Transverse colon (tissue), 4 donors: Measurements from ENCODE around the gene CNTN4. TPM values are rescaled to one million over a fixed set of nuclear protein-coding genes. Genes with fewer than 3 reads are reported as not detected.

Source experiments
- DNase-seq: peaks from one replicate; pipeline ENCODE4 v3.0.0-alpha.2; 2019
- H3K27ac ChIP-seq, 4 donors: fragments of 200-600 bp; sonication (generic); 2 replicates each; pipeline ENCODE4 v1.5.1; 2016 to 2018; ENCODE audit warnings: inconsistent platforms in 4 of 4
- H3K27me3 ChIP-seq: fragments of 200-600 bp; sonication (generic); 2 replicates; pipeline ENCODE4 v1.5.1; 2017; ENCODE audit warnings: inconsistent platforms
- H3K36me3 ChIP-seq, 4 donors: fragments of 200-600 bp; sonication (generic); 2 replicates each; pipeline ENCODE4 v1.5.1; 2017 to 2019; ENCODE audit warnings: inconsistent platforms in 4 of 4
- H3K4me1 ChIP-seq, 4 donors: fragments of 200-600 bp; sonication (generic); 2 replicates each; pipeline ENCODE4 v1.5.1; 2017 to 2020; ENCODE audit warnings: inconsistent platforms in 4 of 4
- H3K4me3 ChIP-seq, 4 donors: fragments of 200-600 bp; sonication (generic); 1 replicate in 1 of 4; 2 replicates in 3 of 4; pipeline versions ENCODE4 v1.5.1 to v1.6.1; 2017 to 2019; ENCODE audit warnings: inconsistent platforms in 4 of 4
- H3K9me3 ChIP-seq, 2 donors: fragments of 200-600 bp; sonication (generic); 2 replicates each; pipeline ENCODE4 v1.5.1; 2017 to 2019; ENCODE audit warnings: inconsistent platforms in 2 of 2
- CTCF ChIP-seq, 5 experiments: fragments of 200-600 bp in 3 of 5; fragments of 450-650 bp in 2 of 5; sonication (generic) in 3 of 5; IDR thresholded peaks; 1 replicate in 2 of 5; 2 replicates in 3 of 5; pipeline ENCODE4 v1.5.1; 2016 to 2017; ENCODE audit warnings: antibody characterized with exemption in 5 of 5, inconsistent platforms in 3 of 5, mild to moderate bottlenecking in 2 of 5, moderate library complexity in 1 of 5
- EP300 ChIP-seq: sonication (generic); formaldehyde crosslinking; IDR thresholded peaks from one replicate; pipeline ENCODE4 v1.6.1; 2017; ENCODE audit warnings: antibody characterized with exemption, low read depth
- POLR2A ChIP-seq: fragments of 450-650 bp; IDR thresholded peaks from one replicate; pipeline ENCODE4 v1.6.1; 2016; ENCODE audit warnings: antibody characterized with exemption, mild to moderate bottlenecking, moderate library complexity
- POLR2AphosphoS5 ChIP-seq, 3 donors: sonication (generic); formaldehyde crosslinking; IDR thresholded peaks; one replicate each; pipeline ENCODE4 v1.6.1; 2016; ENCODE audit warnings: antibody characterized with exemption in 3 of 3
- WGBS, 2 donors: methylation state at CpG; one replicate each; pipeline ENCODE4 v1.1.5; 2018; ENCODE audit warnings: low coverage in 1 of 2; 5-methylcytosine and 5-hydroxymethylcytosine counted together
- in situ Hi-C, 4 donors: fragments of 200-750 bp; cut with MboI; loops; one replicate each; pipeline versions ENCODE4 v1.15.0 to v1.15.1; 2017; ENCODE audit warnings: low sequenced_read_pairs in 3 of 4, low pct_ligation_motif_present in 1 of 4, low pct_unique_long_range_greater_than_20kb in 1 of 4
- intact Hi-C: fragments of 100-400 bp; cut with DNase I; formaldehyde crosslinking; loops from one replicate; pipeline ENCODE4 v1.15.1; 2023; ENCODE audit warnings: low total_unique reads
- total RNA-seq, 4 donors: library from RNA; depleted of rRNA; stranded (reverse); fragments of >200 nt; gene quantifications; one replicate each; pipeline ENCODE4 v1.1.0, GENCODE V29; 2016

CNTN4 gene
- total RNA-seq, 4 donors from 2014 or later, result 17.6 to 49.0 (median 17.8) TPM

- intact Hi-C loops, result no loop called here
- no peaks in the 10 kb centered on the region for H3K4me1 ChIP-seq
- TF ChIP-seq POLR2AphosphoS5 (IDR thresholded peaks at IDR 0.05) (no peak), POLR2A (no peak), CTCF (IDR thresholded peaks at IDR 0.05) (no peak), EP300 (no peak)
- H3K36me3 ChIP-seq, result no peaks in the 10 kb centered on the region
- H3K27me3 ChIP-seq, result no peaks in the 10 kb centered on the region
- H3K4me3 ChIP-seq, result no peak overlapping the region
- no peak for DNase-seq
- H3K9me3 ChIP-seq, result no peaks in the 10 kb centered on the region
- WGBS, 2 donors, result 56 to 60% methylated on average over 1 of the region's 1 CpG
- in situ Hi-C loops, result no loop called here
- H3K27ac ChIP-seq, result no peak overlapping the region
Observed at GRCh38 chr3:2790266-2790815, 691.7 kb downstream of the CNTN4 start.

- Histone ChIP-seq H3K4me3 (no peak overlapping the region), H3K36me3 (no peaks in the 10 kb centered on the region), H3K27me3 (no peaks in the 10 kb centered on the region), H3K9me3 (no peaks in the 10 kb centered on the region), H3K27ac (no peak overlapping the region), H3K4me1 (no peaks in the 10 kb centered on the region)
- WGBS, 2 donors, result 75 to 77% methylated on average over 1 of the region's 1 CpG
- intact Hi-C loops, result no loop called here
- in situ Hi-C loops, result no loop called here
- TF ChIP-seq POLR2A, result no peak
- no peak for TF ChIP-seq POLR2AphosphoS5 (IDR thresholded peaks at IDR 0.05)
- TF ChIP-seq CTCF (IDR thresholded peaks at IDR 0.05), result no peak
- TF ChIP-seq EP300, result no peak
- DNase-seq, result no peak
Observed at GRCh38 chr3:2792432-2792831, 693.8 kb downstream of the CNTN4 start.

GRCh38 chr3:2793987-2794386, 695.3 kb downstream of the CNTN4 start:
- no peak for DNase-seq
- intact Hi-C loops (no loop called here), in situ Hi-C loops (no loop called here)
- Histone ChIP-seq H3K36me3 (no peaks in the 10 kb centered on the region), H3K9me3 (no peaks in the 10 kb centered on the region), H3K27me3 (no peaks in the 10 kb centered on the region), H3K27ac (no peak overlapping the region), H3K4me3 (no peak overlapping the region), H3K4me1 (no peaks in the 10 kb centered on the region)
- WGBS, 2 donors, result 73 to 80% methylated on average over 1 of the region's 1 CpG
- TF ChIP-seq POLR2A (no peak), POLR2AphosphoS5 (IDR thresholded peaks at IDR 0.05) (no peak), EP300 (no peak), CTCF (IDR thresholded peaks at IDR 0.05) (no peak)

DNA sequence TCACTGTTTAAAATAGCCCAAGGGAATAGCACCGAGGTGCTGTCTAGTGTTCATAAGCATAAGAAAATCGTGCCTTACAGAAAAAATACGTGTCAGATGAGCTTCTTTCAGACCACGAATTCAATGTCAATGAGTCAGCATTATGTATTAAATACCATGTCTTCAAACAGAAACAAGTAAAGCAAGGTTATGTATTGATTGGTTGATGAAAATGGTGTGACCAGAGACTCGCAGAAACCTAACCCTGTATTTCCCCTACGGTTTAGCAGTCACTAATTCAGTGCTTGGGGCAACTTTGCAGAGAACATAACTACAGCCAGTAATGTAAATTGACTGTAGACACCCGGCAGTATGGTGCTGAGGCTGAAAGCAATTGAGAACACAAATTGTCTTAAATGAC, 703.8 kb downstream of the CNTN4 start:
- H3K27me3 ChIP-seq, result no peaks in the 10 kb centered on the region
- no peak for DNase-seq
- no peak overlapping the region for H3K27ac ChIP-seq
- no peaks in the 10 kb centered on the region for H3K4me1 ChIP-seq
- no peak overlapping the region for H3K4me3 ChIP-seq
- 74 to 75% methylated on average over 7 of the region's 7 CpGs for WGBS, 2 donors
- in situ Hi-C loops, result no loop called here
- no peaks in the 10 kb centered on the region for H3K9me3 ChIP-seq
- no peaks in the 10 kb centered on the region for H3K36me3 ChIP-seq
- intact Hi-C loops, result no loop called here
- TF ChIP-seq POLR2AphosphoS5 (IDR thresholded peaks at IDR 0.05) (no peak), CTCF (IDR thresholded peaks at IDR 0.05) (no peak)
